ENCODE data around the gene SLC27A6.

The SLC27A6 gene

GRCh38 chr5:129082225-129083136 lies 117.2 kb downstream of the SLC27A6 start:
- Histone ChIP-seq H3K36me3 (ENCODE audit: insufficient read depth, low read length) (no peaks in the 10 kb centered on the region), H3K4me3 (ENCODE audit: low read length) (no peak overlapping the region), H2AFZ (ENCODE audit: low read depth, low read length) (no peak overlapping the region), H3K27me3 (ENCODE audit: insufficient read depth, low read length) (no peaks in the 10 kb centered on the region), H3K9me3 (ENCODE audit: low read length) (no peaks in the 10 kb centered on the region), H3K4me1 (ENCODE audit: insufficient read depth, low read length) (no peaks in the 10 kb centered on the region)

Data from neuron (in vitro differentiated cells).